ENCODE results near the gene ALPK3. TPM values are rescaled to one million over a fixed set of nuclear protein-coding genes. Genes with fewer than 3 reads are reported as not detected.

The ALPK3 gene
- total and polyA plus RNA-seq, 8 donors = 0.58 to 17.9 (median 3.5) TPM

GRCh38 chr15:84909782-84910181 is 92.6 kb downstream of the ALPK3 start:
- no peak for TF ChIP-seq POLR2AphosphoS5 (IDR thresholded peaks at IDR 0.05)
- TF ChIP-seq, protein P1, sequence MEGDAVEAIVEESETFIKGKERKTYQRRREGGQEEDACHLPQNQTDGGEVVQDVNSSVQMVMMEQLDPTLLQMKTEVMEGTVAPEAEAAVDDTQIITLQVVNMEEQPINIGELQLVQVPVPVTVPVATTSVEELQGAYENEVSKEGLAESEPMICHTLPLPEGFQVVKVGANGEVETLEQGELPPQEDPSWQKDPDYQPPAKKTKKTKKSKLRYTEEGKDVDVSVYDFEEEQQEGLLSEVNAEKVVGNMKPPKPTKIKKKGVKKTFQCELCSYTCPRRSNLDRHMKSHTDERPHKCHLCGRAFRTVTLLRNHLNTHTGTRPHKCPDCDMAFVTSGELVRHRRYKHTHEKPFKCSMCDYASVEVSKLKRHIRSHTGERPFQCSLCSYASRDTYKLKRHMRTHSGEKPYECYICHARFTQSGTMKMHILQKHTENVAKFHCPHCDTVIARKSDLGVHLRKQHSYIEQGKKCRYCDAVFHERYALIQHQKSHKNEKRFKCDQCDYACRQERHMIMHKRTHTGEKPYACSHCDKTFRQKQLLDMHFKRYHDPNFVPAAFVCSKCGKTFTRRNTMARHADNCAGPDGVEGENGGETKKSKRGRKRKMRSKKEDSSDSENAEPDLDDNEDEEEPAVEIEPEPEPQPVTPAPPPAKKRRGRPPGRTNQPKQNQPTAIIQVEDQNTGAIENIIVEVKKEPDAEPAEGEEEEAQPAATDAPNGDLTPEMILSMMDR (IDR thresholded peaks at IDR 0.05) = no peak
- TF ChIP-seq POLR2A (IDR thresholded peaks at IDR 0.05) = no peak
- no peak for TF ChIP-seq EP300 (IDR thresholded peaks at IDR 0.05)
- intact Hi-C loops (cut with DNase I; ENCODE audit: low total_unique reads) = no loop called here
- DNase-seq = no peak
- H3K27me3 ChIP-seq = no peaks in the 10 kb centered on the region
- 87 to 95% (median 91%) methylated on average over 4 of the region's 4 CpGs for WGBS, 5 donors
- H3K36me3 ChIP-seq = no peaks in the 10 kb centered on the region
- no peak overlapping the region for H3K4me3 ChIP-seq
- no peaks in the 10 kb centered on the region for H3K9me3 ChIP-seq
- H3K4me1 ChIP-seq = peaks cover 15 to 39% (median 34%) of the 10 kb centered on the region in 4 donors
- no peak overlapping the region for H3K27ac ChIP-seq

DNA sequence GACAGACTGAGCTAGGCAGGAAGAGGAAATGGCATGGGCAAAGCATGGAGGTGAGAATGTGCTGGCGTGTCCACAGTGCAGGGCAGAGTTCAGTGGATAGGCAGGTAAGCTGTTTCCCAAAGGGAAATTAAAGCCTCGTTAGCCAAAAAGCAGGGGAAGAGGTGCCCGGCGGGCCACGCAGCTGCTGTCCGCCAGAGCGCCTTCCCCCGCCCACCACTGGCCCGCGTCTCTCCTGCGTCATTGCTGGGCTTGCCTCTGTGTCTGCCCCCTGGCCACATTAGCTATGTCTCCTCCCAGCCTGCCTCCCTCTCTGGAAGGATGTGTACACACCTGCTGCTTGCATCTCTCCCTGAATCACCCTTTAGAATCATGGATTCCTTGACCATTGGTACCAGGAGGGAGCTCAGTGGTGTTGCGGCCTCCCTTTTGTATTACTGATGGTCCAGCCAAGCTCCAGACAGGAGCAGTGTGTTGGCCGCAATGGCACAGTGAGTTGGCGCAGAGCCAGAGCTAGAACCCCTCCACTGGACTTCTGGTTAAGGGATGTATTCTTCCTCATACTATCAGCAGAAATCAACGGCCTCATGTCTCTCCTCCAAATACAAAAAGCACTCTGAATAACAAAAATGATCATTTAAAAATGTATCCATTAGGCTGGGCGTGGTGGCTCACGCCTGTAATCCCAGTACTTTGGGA is 93.9 kb downstream of the ALPK3 start:
- 81 to 92% (median 90%) methylated on average over 17 of the region's 17 CpGs for WGBS, 5 donors
- H3K4me3 ChIP-seq = no peak overlapping the region
- H3K4me1 ChIP-seq = peaks cover 15 to 47% (median 41%) of the 10 kb centered on the region in 4 donors
- peak overlapping the region in 4 of 5 donors; percentile 74 to 89 (median 84) for H3K27ac ChIP-seq
- DNase-seq = peak in 1 of 2 donors; percentile 26
- H3K9me3 ChIP-seq = no peaks in the 10 kb centered on the region
- intact Hi-C loops (cut with DNase I; ENCODE audit: low total_unique reads) = no loop called here
- H3K27me3 ChIP-seq = no peaks in the 10 kb centered on the region
- no peaks in the 10 kb centered on the region for H3K36me3 ChIP-seq
- TF ChIP-seq, protein P1 (IDR thresholded peaks at IDR 0.05) = no peak
- TF ChIP-seq POLR2AphosphoS5 (IDR thresholded peaks at IDR 0.05) (no peak), EP300 (IDR thresholded peaks at IDR 0.05) (no peak), POLR2A (IDR thresholded peaks at IDR 0.05) (no peak)

DNA sequence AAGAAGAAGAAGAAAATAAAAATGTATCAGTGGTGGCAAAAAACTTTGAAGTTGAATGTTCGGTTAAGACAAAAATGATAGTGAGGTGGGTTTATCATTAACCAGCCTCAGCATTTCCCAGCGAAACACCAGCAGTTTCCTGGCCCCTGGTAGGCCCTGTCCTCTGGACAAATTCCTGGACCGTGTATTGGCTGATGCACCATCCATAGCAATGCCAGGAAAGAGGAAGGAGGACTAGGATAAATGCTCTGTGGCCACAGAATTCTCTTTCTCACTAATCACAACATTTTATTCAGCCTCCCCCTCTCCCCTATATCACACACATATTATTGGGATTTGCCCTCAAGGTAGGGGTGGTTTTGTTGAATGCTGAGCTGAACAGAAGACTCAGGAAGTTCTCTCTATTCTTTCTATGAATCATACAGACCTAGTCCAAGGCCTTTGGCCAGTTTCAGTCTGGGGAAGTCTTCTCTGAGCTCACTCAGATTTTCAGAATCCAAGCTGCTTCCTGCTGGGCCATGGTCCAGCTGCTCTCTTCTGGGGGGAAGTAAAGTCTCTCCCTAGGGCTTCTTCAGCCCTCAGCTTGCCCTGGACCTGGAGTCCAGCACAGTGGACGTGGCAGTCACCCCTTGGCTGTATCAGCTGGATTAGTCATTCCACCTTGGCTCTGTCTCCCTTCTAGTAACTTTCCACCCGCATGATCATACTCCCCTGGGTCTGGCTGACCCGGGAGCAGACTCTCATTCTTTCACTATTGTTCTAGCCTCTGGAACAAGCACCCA is 94.9 kb downstream of the ALPK3 start:
- H3K27me3 ChIP-seq = no peaks in the 10 kb centered on the region
- peak overlapping the region; percentile 41 to 89 (median 83) for H3K27ac ChIP-seq
- WGBS, 5 donors = 17 to 29% (median 22%) methylated on average over 6 of the region's 6 CpGs
- no peaks in the 10 kb centered on the region for H3K36me3 ChIP-seq
- intact Hi-C loops (cut with DNase I; ENCODE audit: low total_unique reads) = no loop called here
- H3K4me1 ChIP-seq = peaks cover 15 to 47% (median 41%) of the 10 kb centered on the region in 4 donors
- no peaks in the 10 kb centered on the region for H3K9me3 ChIP-seq
- DNase-seq = peak; percentile 83 to 84
- TF ChIP-seq EP300 (IDR thresholded peaks at IDR 0.05) (no peak), POLR2A (IDR thresholded peaks at IDR 0.05) (no peak), POLR2AphosphoS5 (IDR thresholded peaks at IDR 0.05) (peak; percentile 35 to 86 (median 63))
- TF ChIP-seq, protein P1 (IDR thresholded peaks at IDR 0.05) = peak in 1 of 7 experiments; percentile 5
- H3K4me3 ChIP-seq = no peak overlapping the region

DNA sequence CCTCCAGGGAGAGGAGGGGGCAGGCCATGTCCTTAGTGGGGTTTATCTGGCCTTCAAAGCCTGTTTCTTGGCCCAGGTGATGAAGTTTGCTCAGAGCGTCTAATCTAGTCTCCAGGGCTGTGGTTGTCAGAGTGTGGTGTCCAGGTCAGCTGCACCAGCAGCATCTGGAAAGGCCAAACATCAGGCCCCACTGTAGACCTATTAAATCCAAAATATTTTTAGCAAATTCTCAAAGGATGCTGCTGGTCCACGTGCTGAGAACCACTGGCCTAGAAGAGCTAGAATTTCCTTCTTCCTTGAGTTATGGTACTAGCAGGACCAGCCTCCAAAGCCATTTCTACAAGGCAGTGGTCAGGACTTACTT is 96.2 kb downstream of the ALPK3 start:
- WGBS, 5 donors = 68 to 87% (median 78%) methylated on average over 2 of the region's 2 CpGs
- H3K27ac ChIP-seq = peak overlapping the region in 4 of 5 donors; percentile 74 to 89 (median 84)
- H3K27me3 ChIP-seq = no peaks in the 10 kb centered on the region
- H3K4me1 ChIP-seq = peaks cover 15 to 46% (median 41%) of the 10 kb centered on the region in 4 donors
- H3K36me3 ChIP-seq = no peaks in the 10 kb centered on the region
- no peak for DNase-seq
- no peaks in the 10 kb centered on the region for H3K9me3 ChIP-seq
- intact Hi-C loops (cut with DNase I; ENCODE audit: low total_unique reads) = no loop called here
- TF ChIP-seq, protein P1 (IDR thresholded peaks at IDR 0.05) = no peak
- TF ChIP-seq POLR2A (IDR thresholded peaks at IDR 0.05) (no peak), POLR2AphosphoS5 (IDR thresholded peaks at IDR 0.05) (no peak), EP300 (IDR thresholded peaks at IDR 0.05) (no peak)
- H3K4me3 ChIP-seq = no peak overlapping the region

All from stomach (tissue), 9 donors.